ENCODE measurements around the gene METRNL. TPM values are rescaled to one million over a fixed set of nuclear protein-coding genes. Genes with fewer than 3 reads are reported as not detected.

Gene METRNL
- polyA plus RNA-seq, 1 donor from 2014 or later, result 15.1 TPM

GRCh38 chr17:83068641-83069570 is 10.5 kb upstream of the METRNL start:
- no peaks in the 10 kb centered on the region for H3K36me3 ChIP-seq (ENCODE audit: insufficient read depth, low read length)
- H3K4me3 ChIP-seq (ENCODE audit: low read length), result no peak overlapping the region
- no peaks in the 10 kb centered on the region for H3K79me2 ChIP-seq (replicated peaks; ENCODE audit: insufficient read depth, low read length)
- no peaks in the 10 kb centered on the region for H3K27me3 ChIP-seq (ENCODE audit: insufficient read depth, low read depth, low read length)
- no peak overlapping the region for H3K4me2 ChIP-seq (ENCODE audit: low read length)
- H3K9ac ChIP-seq (ENCODE audit: low read length), result no peak overlapping the region
- H3K9me2 ChIP-seq (ENCODE audit: insufficient read depth, low read length), result no peaks in the 10 kb centered on the region
- TF ChIP-seq EZH2 (IDR thresholded peaks at IDR 0.05; ENCODE audit: borderline replicate concordance, insufficient read depth, low read length, poor library complexity, severe bottlenecking) (no peak), CTCF (IDR thresholded peaks at IDR 0.05; ENCODE audit: poor library complexity, severe bottlenecking) (no peak), REST (IDR thresholded peaks at IDR 0.05; ENCODE audit: borderline replicate concordance) (no peak), MXI1 (conservative IDR thresholded peaks at IDR 0.05; ENCODE audit: poor library complexity, severe bottlenecking) (no peak), EP300 (conservative IDR thresholded peaks at IDR 0.05; ENCODE audit: poor library complexity, severe bottlenecking) (no peak), POLR2AphosphoS5 (IDR thresholded peaks at IDR 0.05) (no peak), RAD21 (conservative IDR thresholded peaks at IDR 0.05) (no peak)
- H4K20me1 ChIP-seq (ENCODE audit: insufficient read depth), result no peaks in the 10 kb centered on the region
- H3K9me3 ChIP-seq (ENCODE audit: low read length), result no peaks in the 10 kb centered on the region
- H3K27ac ChIP-seq (ENCODE audit: low read length), result no peak overlapping the region
- H2AFZ ChIP-seq (ENCODE audit: low read depth, low read length), result no peak overlapping the region
- H3F3A ChIP-seq (ENCODE audit: insufficient read depth, low read length, poor library complexity, severe bottlenecking), result no peaks in the 10 kb centered on the region

- Histone ChIP-seq H3K4me3 (ENCODE audit: low read length) (no peak overlapping the region), H3K9ac (ENCODE audit: low read length) (no peak overlapping the region), H3F3A (ENCODE audit: insufficient read depth, low read length, poor library complexity, severe bottlenecking) (no peaks in the 10 kb centered on the region), H3K27me3 (ENCODE audit: insufficient read depth, low read depth, low read length) (no peaks in the 10 kb centered on the region), H3K36me3 (ENCODE audit: insufficient read depth, low read length) (no peaks in the 10 kb centered on the region), H3K27ac (ENCODE audit: low read length) (no peak overlapping the region), H3K9me3 (ENCODE audit: low read length) (no peaks in the 10 kb centered on the region), H3K9me2 (ENCODE audit: insufficient read depth, low read length) (no peaks in the 10 kb centered on the region), H3K4me2 (ENCODE audit: low read length) (no peak overlapping the region), H2AFZ (ENCODE audit: low read depth, low read length) (no peak overlapping the region), H3K79me2 (replicated peaks; ENCODE audit: insufficient read depth, low read length) (no peaks in the 10 kb centered on the region), H4K20me1 (ENCODE audit: insufficient read depth) (no peaks in the 10 kb centered on the region)
- TF ChIP-seq POLR2AphosphoS5 (IDR thresholded peaks at IDR 0.05) (no peak), EZH2 (IDR thresholded peaks at IDR 0.05; ENCODE audit: borderline replicate concordance, insufficient read depth, low read length, poor library complexity, severe bottlenecking) (no peak), MXI1 (conservative IDR thresholded peaks at IDR 0.05; ENCODE audit: poor library complexity, severe bottlenecking) (no peak), REST (IDR thresholded peaks at IDR 0.05; ENCODE audit: borderline replicate concordance) (no peak), CTCF (IDR thresholded peaks at IDR 0.05; ENCODE audit: poor library complexity, severe bottlenecking) (no peak), EP300 (conservative IDR thresholded peaks at IDR 0.05; ENCODE audit: poor library complexity, severe bottlenecking) (no peak), TAF1 (IDR thresholded peaks at IDR 0.05; ENCODE audit: low read depth) (no peak), RAD21 (conservative IDR thresholded peaks at IDR 0.05) (no peak), SMC3 (conservative IDR thresholded peaks at IDR 0.05; ENCODE audit: poor library complexity) (no peak)
These were observed 9.9 kb upstream of the METRNL start for GRCh38 chr17:83069571-83069906.
